Measurements from ENCODE around the gene FRS2. TPM values are rescaled to one million over a fixed set of nuclear protein-coding genes. Genes with fewer than 3 reads are reported as not detected.

The FRS2 gene
- total and polyA plus RNA-seq, 10 of the 15 experiments (the other 5 are each of a cell fraction or from before 2014, with no cell fraction given) = 1.1 to 13.1 (median 5.9) TPM

- no peak for TF ChIP-seq TAF1 (IDR thresholded peaks at IDR 0.05; ENCODE audit: borderline replicate concordance, low read depth, low read length)
- no peak for TF ChIP-seq ZNF217 (IDR thresholded peaks at IDR 0.05)
- TF ChIP-seq, protein P1, sequence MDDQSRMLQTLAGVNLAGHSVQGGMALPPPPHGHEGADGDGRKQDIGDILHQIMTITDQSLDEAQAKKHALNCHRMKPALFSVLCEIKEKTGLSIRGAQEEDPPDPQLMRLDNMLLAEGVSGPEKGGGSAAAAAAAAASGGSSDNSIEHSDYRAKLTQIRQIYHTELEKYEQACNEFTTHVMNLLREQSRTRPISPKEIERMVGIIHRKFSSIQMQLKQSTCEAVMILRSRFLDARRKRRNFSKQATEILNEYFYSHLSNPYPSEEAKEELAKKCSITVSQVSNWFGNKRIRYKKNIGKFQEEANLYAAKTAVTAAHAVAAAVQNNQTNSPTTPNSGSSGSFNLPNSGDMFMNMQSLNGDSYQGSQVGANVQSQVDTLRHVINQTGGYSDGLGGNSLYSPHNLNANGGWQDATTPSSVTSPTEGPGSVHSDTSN (IDR thresholded peaks at IDR 0.05; ENCODE audit: insufficient replicate concordance, low read depth, low read length) = no peak
Measured at GRCh38 chr12:69519871-69520270, 49.7 kb downstream of the FRS2 start (continued).

GRCh38 chr12:69523433-69524330 lies 53.5 kb downstream of the FRS2 start:
- no peak for ATAC-seq
- Histone ChIP-seq H3K27ac (ENCODE audit: control insufficient read depth, insufficient read depth) (no peak overlapping the region), H3K9ac (ENCODE audit: control insufficient read depth, insufficient read depth, low read length) (no peak overlapping the region), H3K36me3 (ENCODE audit: control insufficient read depth in 2 of 2, insufficient read depth in 2 of 2, low read length in 1 of 2) (peaks cover 0 to 1% of the 10 kb centered on the region in 2 experiments; a peak in 1 of 4 replicates), H3K4me2 (ENCODE audit: control insufficient read depth, insufficient read depth) (no peak overlapping the region), H3K27me3 (replicated peaks in 1 of 2; ENCODE audit: control insufficient read depth in 2 of 2, insufficient read depth in 2 of 2, low read length in 1 of 2) (no peaks in the 10 kb centered on the region), H3K79me2 (ENCODE audit: control insufficient read depth, insufficient read depth, low read length) (peaks cover 26% of the 10 kb centered on the region), H4K20me1 (ENCODE audit: control insufficient read depth, insufficient read depth) (no peaks in the 10 kb centered on the region), H3K4me1 (ENCODE audit: control insufficient read depth, insufficient read depth, low read length) (0 out of 2 replicates have a peak, but pooled peaks cover under 1% of the 10 kb centered on the region), H3K9me3 (replicated peaks; ENCODE audit: control insufficient read depth, insufficient read depth, low read length) (peaks cover 3% of the 10 kb centered on the region; the same call in 2 of the 3 replicates), H3K4me3 (no peak overlapping the region), H2AFZ (ENCODE audit: control insufficient read depth, low read depth, low read length) (no peak overlapping the region)
- FAIRE-seq = no peak
- RAD21 ChIA-PET (ENCODE audit: unreplicated experiment) = no interaction called here
- intact Hi-C loops (cut with micrococcal nuclease; ENCODE audit: unreplicated experiment) (no loop called here), in situ Hi-C loops (cut with MboI) (no loop called here)
- BruUV-seq (replicated peaks) = no TSS peak
- CTCF ChIA-PET = no interaction called here
- SMC1A ChIA-PET (ENCODE audit: uncharacterized antibody, unreplicated experiment) = interaction anchor here (0.9 kb wide), 1 partner anchor 9 kb away, joined by 3 read pairs; no protein-coding TSS in a partner anchor
- POLR2A ChIA-PET = interaction anchor here (1.0 kb wide), 1 partner anchor 49 kb away, joined by 3 read pairs; no protein-coding TSS in a partner anchor
- no peak for DNase-seq (ENCODE audit: low read depth, low spot score)
- TF ChIP-seq RCOR1 (conservative IDR thresholded peaks at IDR 0.05; ENCODE audit: low read depth, low read length) (no peak), CTCF (IDR thresholded peaks at IDR 0.05 in 2 of 3, conservative IDR thresholded peaks at IDR 0.05 in 1 of 3; ENCODE audit: control insufficient read depth in 2 of 3, extremely low read depth in 1 of 3, insufficient read depth in 1 of 3, low read depth in 3 of 3, low read length in 3 of 3) (no peak), WRNIP1 (IDR thresholded peaks at IDR 0.05; ENCODE audit: borderline replicate concordance, low read depth, low read length) (no peak), CBFB (IDR thresholded peaks at IDR 0.05; ENCODE audit: low read depth) (no peak), NR2C1 (IDR thresholded peaks at IDR 0.05) (no peak), JUNB (IDR thresholded peaks at IDR 0.05) (no peak), HCFC1 (IDR thresholded peaks at IDR 0.05; ENCODE audit: low read length) (no peak), MEF2A (IDR thresholded peaks at IDR 0.05; ENCODE audit: insufficient read depth, low read depth, low read length) (no peak), HDGF (IDR thresholded peaks at IDR 0.05) (no peak), BRCA1 (IDR thresholded peaks at IDR 0.05; ENCODE audit: low read depth, low read length) (no peak), SREBF2 (IDR thresholded peaks at IDR 0.05; ENCODE audit: low read length) (no peak), ETV6 (conservative IDR thresholded peaks at IDR 0.05 in 1 of 2, IDR thresholded peaks at IDR 0.05 in 1 of 2; ENCODE audit: borderline replicate concordance in 1 of 2, low read depth in 1 of 2) (no peak)
- TF ChIP-seq, protein P2, sequence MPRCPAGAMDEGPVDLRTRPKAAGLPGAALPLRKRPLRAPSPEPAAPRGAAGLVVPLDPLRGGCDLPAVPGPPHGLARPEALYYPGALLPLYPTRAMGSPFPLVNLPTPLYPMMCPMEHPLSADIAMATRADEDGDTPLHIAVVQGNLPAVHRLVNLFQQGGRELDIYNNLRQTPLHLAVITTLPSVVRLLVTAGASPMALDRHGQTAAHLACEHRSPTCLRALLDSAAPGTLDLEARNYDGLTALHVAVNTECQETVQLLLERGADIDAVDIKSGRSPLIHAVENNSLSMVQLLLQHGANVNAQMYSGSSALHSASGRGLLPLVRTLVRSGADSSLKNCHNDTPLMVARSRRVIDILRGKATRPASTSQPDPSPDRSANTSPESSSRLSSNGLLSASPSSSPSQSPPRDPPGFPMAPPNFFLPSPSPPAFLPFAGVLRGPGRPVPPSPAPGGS (IDR thresholded peaks at IDR 0.05; ENCODE audit: borderline replicate concordance, insufficient read depth, low read depth, low read length, poor library complexity, severe bottlenecking) = no peak
- 97% methylated on average over 11 of the region's 11 CpGs for WGBS (ENCODE audit: insufficient coverage, insufficient replicate concordance, low lambda C conversion rate, missing lambda C conversion rate)

All from GM12878 (cell line).